CD4-positive, alpha-beta memory T cell (primary cell): ENCODE measurements around the gene ACP2. TPM values are rescaled to one million over a fixed set of nuclear protein-coding genes. Genes with fewer than 3 reads are reported as not detected.

Experiments used
- CTCF ChIA-PET: fragments of 350-600 bp; sonication (Branson Sonifier 250); formaldehyde crosslinking; loops from one replicate; lab custom pipeline; 2021; ENCODE audit warnings: inconsistent platforms; ENCODE audit not compliant: partially characterized antibody; lab: Charles Lee
- POLR2A ChIA-PET: fragments of 350-600 bp; sonication (Branson Sonifier 250); formaldehyde crosslinking; loops from one replicate; lab custom pipeline; 2021; ENCODE audit not compliant: partially characterized antibody; lab: Charles Lee
- DNase-seq, 5 donors: peaks; one replicate each; pipeline versions ENCODE4 v3.0.0 to v3.0.0-alpha.2; 2020 to 2022; ENCODE audit warnings: mixed read lengths in 1 of 5
- H3K27ac ChIP-seq: one replicate; pipeline ENCODE4 v1.7.0; 2013; ENCODE audit warnings: low read depth, low read length
- H3K27me3 ChIP-seq: 2 replicates; pipeline ENCODE4 v1.7.0; 2013; ENCODE audit warnings: mild to moderate bottlenecking, low read length, moderate library complexity; ENCODE audit not compliant: insufficient read depth
- H3K36me3 ChIP-seq: 2 replicates; pipeline ENCODE4 v1.7.0; 2013; ENCODE audit warnings: mild to moderate bottlenecking, low read length, moderate library complexity; ENCODE audit not compliant: insufficient read depth
- H3K4me1 ChIP-seq: 2 replicates; pipeline ENCODE4 v1.7.0; 2013; ENCODE audit warnings: mild to moderate bottlenecking, low read length, moderate library complexity; ENCODE audit not compliant: insufficient read depth
- H3K4me3 ChIP-seq, 2 donors: one replicate each; pipeline ENCODE4 v1.7.0; 2013; ENCODE audit warnings: low read length in 2 of 2, mild to moderate bottlenecking in 1 of 2
- H3K9me3 ChIP-seq, 2 donors: one replicate each; pipeline ENCODE4 v1.7.0; 2013; ENCODE audit warnings: low read length in 2 of 2, control low read depth in 1 of 2; ENCODE audit not compliant: control insufficient read depth in 1 of 2
- H3K27ac Mint-ChIP-seq, 7 donors: one replicate each; pipeline ENCODE4 v1.8.0; 2020 to 2021; ENCODE audit warnings: mixed read lengths in 7 of 7, mild to moderate bottlenecking in 6 of 7, inconsistent platforms in 3 of 7, moderate library complexity in 3 of 7
- H3K27me3 Mint-ChIP-seq, 2 donors: one replicate each; pipeline ENCODE4 v1.8.0; 2020 to 2021; ENCODE audit warnings: mixed read lengths in 2 of 2
- H3K36me3 Mint-ChIP-seq, 2 donors: one replicate each; pipeline ENCODE4 v1.8.0; 2020 to 2021; ENCODE audit warnings: mixed read lengths in 2 of 2, inconsistent platforms in 1 of 2, mild to moderate bottlenecking in 1 of 2
- H3K4me1 Mint-ChIP-seq, 4 donors: one replicate each; pipeline ENCODE4 v1.8.0; 2020 to 2021; ENCODE audit warnings: mixed read lengths in 4 of 4, mild to moderate bottlenecking in 1 of 4
- H3K4me3 Mint-ChIP-seq, 8 donors: one replicate each; pipeline ENCODE4 v1.8.0; 2020 to 2021; ENCODE audit warnings: mixed read lengths in 8 of 8, mild to moderate bottlenecking in 7 of 8, moderate library complexity in 6 of 8, inconsistent platforms in 3 of 8
- H3K9me3 Mint-ChIP-seq, 8 donors: one replicate each; pipeline ENCODE4 v1.8.0; 2020 to 2021; ENCODE audit warnings: mixed read lengths in 8 of 8, mild to moderate bottlenecking in 5 of 8, inconsistent platforms in 3 of 8, moderate library complexity in 1 of 8
- intact Hi-C: fragments of 100-400 bp; cut with micrococcal nuclease; formaldehyde crosslinking; loops from one replicate; pipeline ENCODE4 v1.15.1; 2023
- polyA plus RNA-seq, 2 donors: library from polyadenylated mRNA; unstranded; fragments of 300-500 nt; fragmentation: Illumina TruSeq; gene quantifications; one replicate each; pipeline ENCODE4 v1.2.3, GENCODE V29; 2021
- total RNA-seq, 2 experiments: library from RNA; stranded (reverse); gene quantifications; one replicate each; pipeline ENCODE4 v1.2.3, GENCODE V29; 2021

ACP2 gene
- total and polyA plus RNA-seq, 4 experiments from 2014 or later, result 11.4 to 23.7 (median 21.3) TPM

GRCh38 chr11:47260366-47260765 lies 11.8 kb upstream of the ACP2 start:
- ChIA-PET POLR2A (interaction anchor here (1.5 to 2.4 kb wide), 3 partner anchors 8 to 46 kb away, joined by 7 to 11 read pairs (median 8); partner anchors contain the start of genes DDB2 and MADD), CTCF (interaction anchor here (0.8 to 3.8 kb wide), 11 partner anchors 11 to 108 kb away, joined by 3 to 28 read pairs (median 9); partner anchors contain the start of genes ACP2, DDB2 and PACSIN3)
- Mint-ChIP-seq H3K4me3 (no peak overlapping the region), H3K27me3 (no peaks in the 10 kb centered on the region), H3K9me3 (no peaks in the 10 kb centered on the region), H3K36me3 (no peaks in the 10 kb centered on the region), H3K4me1 (peaks cover 2 to 9% (median 5%) of the 10 kb centered on the region in 4 donors), H3K27ac (no peak overlapping the region)
- intact Hi-C loops, result loop anchor here (10.0 kb wide), 1 partner anchor 1416 kb away; the partner anchor contains the start of gene CRY2
- DNase-seq, result no peak
- H3K4me1 ChIP-seq, result peaks cover 17% of the 10 kb centered on the region
- H3K27me3 ChIP-seq, result no peaks in the 10 kb centered on the region
- no peak overlapping the region for H3K4me3 ChIP-seq
- H3K36me3 ChIP-seq, result no peaks in the 10 kb centered on the region
- no peak overlapping the region for H3K27ac ChIP-seq
- H3K9me3 ChIP-seq, result no peaks in the 10 kb centered on the region

GRCh38 chr11:47259232-47259977 lies 10.8 kb upstream of the ACP2 start:
- Histone ChIP-seq H3K27ac (no peak overlapping the region), H3K36me3 (no peaks in the 10 kb centered on the region), H3K27me3 (no peaks in the 10 kb centered on the region), H3K4me3 (no peak overlapping the region), H3K9me3 (no peaks in the 10 kb centered on the region), H3K4me1 (peaks cover 9% of the 10 kb centered on the region)
- ChIA-PET CTCF (interaction anchor here (0.8 to 3.8 kb wide), 19 partner anchors 11 to 115 kb away, joined by 3 to 28 read pairs (median 5); partner anchors contain the start of genes ACP2, DDB2 and PACSIN3), POLR2A (interaction anchor here (0.7 to 3.1 kb wide), 6 partner anchors 9 to 81 kb away, joined by 3 to 13 read pairs (median 8); partner anchors contain the start of genes ACP2, DDB2 and MADD)
- Mint-ChIP-seq H3K4me1 (peaks cover 0 to 5% (median 4%) of the 10 kb centered on the region in 4 donors), H3K4me3 (no peak overlapping the region), H3K27ac (peak overlapping the region in 2 of 7 donors; percentile 19 to 37), H3K27me3 (no peaks in the 10 kb centered on the region), H3K36me3 (no peaks in the 10 kb centered on the region), H3K9me3 (no peaks in the 10 kb centered on the region)
- intact Hi-C loops, result loop anchor here (1.0 kb wide), 1 partner anchor 82 kb away; no protein-coding TSS in a partner anchor
- peak in 1 of 5 donors; percentile 26 for DNase-seq

GRCh38 chr11:47258317-47258902 lies 9.8 kb upstream of the ACP2 start:
- H3K9me3 ChIP-seq, result no peaks in the 10 kb centered on the region
- Mint-ChIP-seq H3K27me3 (no peaks in the 10 kb centered on the region), H3K9me3 (no peaks in the 10 kb centered on the region), H3K36me3 (no peaks in the 10 kb centered on the region), H3K27ac (peak overlapping the region in 3 of 7 donors; percentile 4 to 51 (median 19)), H3K4me3 (no peak overlapping the region), H3K4me1 (peaks cover 0 to 5% (median 4%) of the 10 kb centered on the region in 4 donors)
- H3K36me3 ChIP-seq, result no peaks in the 10 kb centered on the region
- no peak overlapping the region for H3K27ac ChIP-seq
- no peak for DNase-seq
- H3K4me3 ChIP-seq, result no peak overlapping the region
- POLR2A ChIA-PET, result interaction anchor here (1.5 to 3.1 kb wide), 4 partner anchors 10 to 44 kb away, joined by 3 to 13 read pairs (median 8); partner anchors contain the start of genes ACP2 and DDB2
- CTCF ChIA-PET, result interaction anchor here (1.3 to 3.8 kb wide), 10 partner anchors 10 to 106 kb away, joined by 3 to 28 read pairs (median 10); partner anchors contain the start of genes ACP2 and DDB2
- H3K4me1 ChIP-seq, result peaks cover 9% of the 10 kb centered on the region
- H3K27me3 ChIP-seq, result no peaks in the 10 kb centered on the region
- intact Hi-C loops, result no loop called here

GRCh38 chr11:47257517-47258316 lies 9.1 kb upstream of the ACP2 start, which contains the start of gene NR1H3:
TSS of gene NR1H3 (plus strand) at chr11:47257996. CDS start at chr11:47259217, 1,221 bp downstream.
- no peaks in the 10 kb centered on the region for H3K9me3 Mint-ChIP-seq
- Histone ChIP-seq H3K36me3 (no peaks in the 10 kb centered on the region), H3K27me3 (no peaks in the 10 kb centered on the region), H3K9me3 (no peaks in the 10 kb centered on the region), H3K27ac (no peak within 1 kb of the TSS), H3K4me3 (no peak within 1 kb of the TSS), H3K4me1 (peaks cover 9% of the 10 kb centered on the region)
- ChIA-PET CTCF (interaction anchor here (0.6 to 3.8 kb wide), 7 partner anchors 9 to 260 kb away, joined by 3 to 28 read pairs (median 10); partner anchors contain the start of gene ACP2), POLR2A (interaction anchor here (1.0 to 3.1 kb wide), 5 partner anchors 10 to 79 kb away, joined by 3 to 13 read pairs (median 4); partner anchors contain the start of genes ACP2 and DDB2)
- DNase-seq, result no peak
- H3K4me3 Mint-ChIP-seq, result no peak within 1 kb of the TSS
- no peaks in the 10 kb centered on the region for H3K27me3 Mint-ChIP-seq
- peaks cover 3 to 5% (median 4%) of the 10 kb centered on the region in 4 donors for H3K4me1 Mint-ChIP-seq
- intact Hi-C loops, result no loop called here
- H3K36me3 Mint-ChIP-seq, result no peaks in the 10 kb centered on the region
- H3K27ac Mint-ChIP-seq, result peak within 1 kb of the TSS in 3 of 7 donors; percentile 4 to 51 (median 19)

- Histone ChIP-seq H3K9me3 (no peaks in the 10 kb centered on the region), H3K27me3 (no peaks in the 10 kb centered on the region), H3K27ac (no peak overlapping the region), H3K4me3 (no peak overlapping the region), H3K36me3 (no peaks in the 10 kb centered on the region), H3K4me1 (peaks cover 9% of the 10 kb centered on the region)
- H3K9me3 Mint-ChIP-seq, result no peaks in the 10 kb centered on the region
- ChIA-PET POLR2A (interaction anchor here (1.0 to 3.1 kb wide), 4 partner anchors 9 to 79 kb away, joined by 3 to 13 read pairs (median 5); partner anchors contain the start of genes ACP2 and DDB2), CTCF (interaction anchor here (3.8 kb wide), 1 partner anchor 9 kb away, joined by 28 read pairs; the partner anchor contains the start of gene ACP2)
- H3K27me3 Mint-ChIP-seq, result no peaks in the 10 kb centered on the region
- intact Hi-C loops, result no loop called here
- no peak overlapping the region for H3K4me3 Mint-ChIP-seq
- peaks cover 3 to 5% (median 4%) of the 10 kb centered on the region in 4 donors for H3K4me1 Mint-ChIP-seq
- H3K27ac Mint-ChIP-seq, result no peak overlapping the region
- no peaks in the 10 kb centered on the region for H3K36me3 Mint-ChIP-seq
- DNase-seq, result no peak
Measured at GRCh38 chr11:47257177-47257516, 8.5 kb upstream of the ACP2 start.

- no peak overlapping the region for H3K4me3 Mint-ChIP-seq
- CTCF ChIA-PET, result no interaction called here
- H3K4me1 Mint-ChIP-seq, result peaks cover 3 to 5% (median 4%) of the 10 kb centered on the region in 4 donors
- no peak for DNase-seq
- intact Hi-C loops, result no loop called here
- Histone ChIP-seq H3K36me3 (no peaks in the 10 kb centered on the region), H3K9me3 (no peaks in the 10 kb centered on the region), H3K4me1 (peaks cover 9% of the 10 kb centered on the region), H3K27me3 (no peaks in the 10 kb centered on the region), H3K27ac (no peak overlapping the region), H3K4me3 (no peak overlapping the region)
- no peak overlapping the region for H3K27ac Mint-ChIP-seq
- H3K27me3 Mint-ChIP-seq, result no peaks in the 10 kb centered on the region
- H3K9me3 Mint-ChIP-seq, result no peaks in the 10 kb centered on the region
- no peaks in the 10 kb centered on the region for H3K36me3 Mint-ChIP-seq
- POLR2A ChIA-PET, result interaction anchor here (2.2 kb wide), 1 partner anchor 12 kb away, joined by 6 read pairs; no protein-coding TSS in a partner anchor
Measured at GRCh38 chr11:47256374-47256773, 7.8 kb upstream of the ACP2 start.
